RWPE1 (cell line): Measurements from ENCODE around the gene MYO18A.
"Not testable (repeated sequence)": the region's sequence is repeated elsewhere in the genome, so short reads cannot be mapped to it uniquely, and the experiment has no call there.

ENCODE experiments used
- CTCF ChIA-PET: fragments of 350-600 bp; sonication (Branson Sonifier 250); formaldehyde crosslinking; extraction: SDS; loops from one replicate; lab custom pipeline; 2021; lab: Yijun Ruan, JAX
- POLR2A ChIA-PET: fragments of 400-600 bp; formaldehyde crosslinking; extraction: SDS; loops from one replicate; lab custom pipeline; 2020; ENCODE audit warnings: antibody characterized with exemption; ENCODE audit not compliant: low non-redundant PET; lab: Yijun Ruan, JAX
- DNase-seq: peaks from one replicate; pipeline ENCODE4 v3.0.0; 2012; ENCODE audit warnings: low spot score
- H3K27ac ChIP-seq: fragments of 450-650 bp; 2 replicates; pipeline ENCODE4 v1.5.1; 2017
- CTCF ChIP-seq: fragments of 450-650 bp; conservative IDR thresholded peaks from 2 replicates; pipeline ENCODE4 v1.5.1; 2017; ENCODE audit warnings: low read depth, mild to moderate bottlenecking

The MYO18A gene, protein sequence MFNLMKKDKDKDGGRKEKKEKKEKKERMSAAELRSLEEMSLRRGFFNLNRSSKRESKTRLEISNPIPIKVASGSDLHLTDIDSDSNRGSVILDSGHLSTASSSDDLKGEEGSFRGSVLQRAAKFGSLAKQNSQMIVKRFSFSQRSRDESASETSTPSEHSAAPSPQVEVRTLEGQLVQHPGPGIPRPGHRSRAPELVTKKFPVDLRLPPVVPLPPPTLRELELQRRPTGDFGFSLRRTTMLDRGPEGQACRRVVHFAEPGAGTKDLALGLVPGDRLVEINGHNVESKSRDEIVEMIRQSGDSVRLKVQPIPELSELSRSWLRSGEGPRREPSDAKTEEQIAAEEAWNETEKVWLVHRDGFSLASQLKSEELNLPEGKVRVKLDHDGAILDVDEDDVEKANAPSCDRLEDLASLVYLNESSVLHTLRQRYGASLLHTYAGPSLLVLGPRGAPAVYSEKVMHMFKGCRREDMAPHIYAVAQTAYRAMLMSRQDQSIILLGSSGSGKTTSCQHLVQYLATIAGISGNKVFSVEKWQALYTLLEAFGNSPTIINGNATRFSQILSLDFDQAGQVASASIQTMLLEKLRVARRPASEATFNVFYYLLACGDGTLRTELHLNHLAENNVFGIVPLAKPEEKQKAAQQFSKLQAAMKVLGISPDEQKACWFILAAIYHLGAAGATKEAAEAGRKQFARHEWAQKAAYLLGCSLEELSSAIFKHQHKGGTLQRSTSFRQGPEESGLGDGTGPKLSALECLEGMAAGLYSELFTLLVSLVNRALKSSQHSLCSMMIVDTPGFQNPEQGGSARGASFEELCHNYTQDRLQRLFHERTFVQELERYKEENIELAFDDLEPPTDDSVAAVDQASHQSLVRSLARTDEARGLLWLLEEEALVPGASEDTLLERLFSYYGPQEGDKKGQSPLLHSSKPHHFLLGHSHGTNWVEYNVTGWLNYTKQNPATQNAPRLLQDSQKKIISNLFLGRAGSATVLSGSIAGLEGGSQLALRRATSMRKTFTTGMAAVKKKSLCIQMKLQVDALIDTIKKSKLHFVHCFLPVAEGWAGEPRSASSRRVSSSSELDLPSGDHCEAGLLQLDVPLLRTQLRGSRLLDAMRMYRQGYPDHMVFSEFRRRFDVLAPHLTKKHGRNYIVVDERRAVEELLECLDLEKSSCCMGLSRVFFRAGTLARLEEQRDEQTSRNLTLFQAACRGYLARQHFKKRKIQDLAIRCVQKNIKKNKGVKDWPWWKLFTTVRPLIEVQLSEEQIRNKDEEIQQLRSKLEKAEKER (N-terminal part only)

DNA sequence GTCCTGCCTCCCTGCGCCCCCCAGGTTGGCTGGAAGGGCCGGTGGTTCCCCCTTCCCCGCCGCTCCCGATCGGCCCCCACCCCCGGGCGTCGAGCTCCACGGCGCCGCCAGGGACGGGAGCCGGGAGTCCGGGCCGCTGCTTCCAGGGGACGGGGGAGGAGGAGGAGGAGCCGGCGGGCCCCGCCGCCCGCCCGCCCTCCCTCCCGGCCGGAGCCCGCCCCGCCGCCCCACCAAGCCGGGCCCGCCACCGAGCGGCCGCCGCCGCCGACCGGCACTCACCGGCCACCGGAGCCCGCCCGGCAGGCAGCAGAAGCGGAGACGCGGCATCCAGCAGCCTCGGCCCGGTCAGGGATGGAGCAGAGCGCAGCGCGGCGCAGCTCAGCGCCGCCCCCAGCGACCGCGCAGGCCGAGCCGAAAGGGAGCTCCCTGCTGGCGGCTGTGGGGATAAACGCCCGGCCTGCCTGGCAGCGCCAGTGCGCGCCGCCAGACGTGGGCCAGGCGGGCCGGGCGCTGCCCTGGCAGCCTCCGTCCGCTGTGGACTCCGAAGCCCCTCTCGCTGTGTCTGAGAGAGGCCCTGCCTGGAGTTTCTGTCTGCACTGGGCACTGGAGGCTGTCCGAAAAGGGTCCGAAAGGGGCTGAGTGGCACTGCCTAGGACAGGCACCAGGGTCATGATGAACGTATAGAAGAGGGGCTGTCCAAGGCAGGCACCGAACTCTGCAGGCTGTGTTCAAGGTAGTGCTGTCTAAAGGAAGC, at the start of gene MYO18A:
Gene MYO18A, minus strand, starts transcription at position 365 of the 754 bp plus-strand sequence. CDS start 13,458 bp downstream, outside the sequence.
- CTCF ChIA-PET = interaction anchor here (0.6 to 6.9 kb wide), 13 partner anchors 9 to 194 kb away, joined by 3 to 81 read pairs (median 4); no protein-coding TSS in a partner anchor
- TF ChIP-seq CTCF = peak; percentile 90
- POLR2A ChIA-PET = interaction anchor here (0.8 to 1.2 kb wide), 3 partner anchors 25 to 61 kb away, joined by 3 to 17 read pairs (median 3); no protein-coding TSS in a partner anchor
- DNase-seq = peak; percentile 87
- H3K27ac ChIP-seq = peak within 1 kb of the TSS; percentile 94

DNA sequence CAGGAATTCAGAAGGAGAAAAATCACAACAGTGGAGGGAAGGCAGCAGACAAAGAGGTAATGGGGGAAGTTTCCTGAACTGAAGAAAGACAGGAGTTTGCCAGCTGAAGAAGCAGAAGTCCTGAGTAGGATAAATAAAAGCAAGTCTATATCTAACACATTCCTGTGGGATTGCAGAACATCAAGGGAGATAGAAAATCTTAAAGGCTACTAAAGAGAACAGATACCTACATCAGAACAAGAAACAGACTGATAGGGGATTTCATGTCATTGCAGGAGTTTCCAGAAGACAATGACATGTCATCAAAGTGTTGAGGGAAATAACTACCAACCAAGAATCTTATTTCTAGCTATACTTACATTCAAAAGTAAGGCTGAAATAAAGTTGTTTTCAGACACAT, 45.2 kb upstream of the MYO18A start:
- H3K27ac ChIP-seq = no peak overlapping the region
- DNase-seq = no peak
- CTCF ChIA-PET = interaction anchor here (1.3 kb wide), 1 partner anchor 77 kb away, joined by 5 read pairs; no protein-coding TSS in a partner anchor
- POLR2A ChIA-PET = no interaction called here
- no peak for TF ChIP-seq CTCF

- CTCF ChIA-PET = interaction anchor here (1.9 to 2.9 kb wide), 2 partner anchors 73 to 76 kb away, joined by 6 to 45 read pairs; no protein-coding TSS in a partner anchor
- H3K27ac ChIP-seq, DNase-seq, POLR2A ChIA-PET: not testable (repeated sequence)
Observed at GRCh38 chr17:29221338-29221737, 41.1 kb upstream of the MYO18A start.

DNA sequence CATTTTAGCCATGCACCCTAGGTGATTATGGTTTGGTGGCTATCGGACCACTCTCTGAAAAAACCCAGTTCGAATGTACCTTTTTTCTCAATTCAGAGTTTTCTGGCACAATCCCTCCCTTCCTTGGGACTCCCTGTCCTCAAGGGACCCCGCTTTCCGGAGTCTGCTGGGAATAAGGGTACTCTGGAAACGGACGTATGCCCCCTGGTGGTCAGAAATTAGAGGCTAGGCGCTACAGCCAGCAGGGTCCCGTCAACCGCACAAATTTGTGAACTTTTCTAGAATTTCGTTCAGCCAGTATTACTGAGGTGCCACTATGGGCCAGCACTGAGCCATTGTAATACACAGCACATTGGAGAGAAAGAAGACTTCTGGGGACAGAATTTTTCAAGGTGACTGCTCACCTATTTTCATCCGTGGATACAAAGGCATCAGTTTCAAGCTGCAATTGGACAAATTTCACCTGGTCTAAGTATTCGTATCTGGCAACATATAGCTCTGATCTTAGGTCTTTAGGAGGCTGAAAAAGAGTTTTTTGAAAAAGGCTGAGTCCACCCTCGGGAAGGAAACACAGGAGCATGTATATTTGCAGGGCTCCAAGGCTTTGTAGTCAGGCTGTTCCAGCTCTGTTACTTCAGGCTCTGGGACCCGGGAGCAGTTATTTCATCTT, 39.3 kb upstream of the MYO18A start:
- H3K27ac ChIP-seq = no peak overlapping the region
- CTCF ChIA-PET = interaction anchor here (0.5 to 4.0 kb wide), 27 partner anchors 8 to 373 kb away, joined by 3 to 45 read pairs (median 4); partner anchors contain the start of genes CRYBA1 and MYO18A
- DNase-seq = peak; percentile 79
- POLR2A ChIA-PET = no interaction called here
- peak; percentile 92 for TF ChIP-seq CTCF

DNA sequence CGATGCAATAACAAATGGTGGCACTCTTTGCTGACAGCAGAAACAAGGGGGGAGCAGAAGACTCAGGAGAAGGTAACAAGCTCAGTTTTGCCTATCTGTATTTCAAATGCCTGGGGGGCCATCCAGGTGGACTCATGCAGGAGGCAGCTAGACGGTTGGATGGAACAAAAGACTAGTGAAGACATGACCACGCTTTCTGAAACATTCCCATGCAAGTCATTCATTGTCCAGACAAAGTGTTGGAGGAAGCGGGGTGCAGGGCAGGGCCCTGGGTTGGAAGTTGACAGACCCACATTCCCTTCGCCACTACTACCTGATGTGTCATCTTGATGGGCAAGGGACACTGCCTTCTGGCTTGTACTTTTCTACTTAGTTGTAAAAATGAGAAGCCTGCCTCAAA, 36.7 kb upstream of the MYO18A start:
- ChIA-PET POLR2A (no interaction called here), CTCF (interaction anchor here (0.7 to 4.0 kb wide), 7 partner anchors 33 to 290 kb away, joined by 3 to 20 read pairs (median 4); partner anchors contain the start of gene MYO18A)
- DNase-seq = peak; percentile 57
- H3K27ac ChIP-seq = peak overlapping the region; percentile 55
- TF ChIP-seq CTCF = no peak
